ENCODE data around the gene DNAJC21.

DNA sequence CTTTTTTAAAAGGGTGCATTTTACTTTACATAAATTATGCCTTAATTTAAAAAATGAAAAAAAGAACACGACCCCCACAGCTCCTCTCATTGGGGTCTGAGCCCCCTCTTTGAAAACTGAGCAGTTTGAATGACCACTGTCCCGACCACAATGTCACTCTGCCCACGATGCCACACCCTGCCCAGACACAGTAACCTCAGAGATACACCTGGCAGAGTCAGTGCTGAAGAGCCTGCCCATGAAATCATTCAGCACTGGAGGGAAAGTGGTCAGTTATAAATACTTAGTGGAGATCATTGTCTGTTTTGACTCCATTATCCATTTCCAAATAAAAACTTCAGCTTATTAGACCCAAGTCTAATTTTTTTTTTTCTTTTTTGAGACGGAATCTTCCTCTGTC lies 49.3 kb downstream of the DNAJC21 start:
- TF ChIP-seq, protein P1, sequence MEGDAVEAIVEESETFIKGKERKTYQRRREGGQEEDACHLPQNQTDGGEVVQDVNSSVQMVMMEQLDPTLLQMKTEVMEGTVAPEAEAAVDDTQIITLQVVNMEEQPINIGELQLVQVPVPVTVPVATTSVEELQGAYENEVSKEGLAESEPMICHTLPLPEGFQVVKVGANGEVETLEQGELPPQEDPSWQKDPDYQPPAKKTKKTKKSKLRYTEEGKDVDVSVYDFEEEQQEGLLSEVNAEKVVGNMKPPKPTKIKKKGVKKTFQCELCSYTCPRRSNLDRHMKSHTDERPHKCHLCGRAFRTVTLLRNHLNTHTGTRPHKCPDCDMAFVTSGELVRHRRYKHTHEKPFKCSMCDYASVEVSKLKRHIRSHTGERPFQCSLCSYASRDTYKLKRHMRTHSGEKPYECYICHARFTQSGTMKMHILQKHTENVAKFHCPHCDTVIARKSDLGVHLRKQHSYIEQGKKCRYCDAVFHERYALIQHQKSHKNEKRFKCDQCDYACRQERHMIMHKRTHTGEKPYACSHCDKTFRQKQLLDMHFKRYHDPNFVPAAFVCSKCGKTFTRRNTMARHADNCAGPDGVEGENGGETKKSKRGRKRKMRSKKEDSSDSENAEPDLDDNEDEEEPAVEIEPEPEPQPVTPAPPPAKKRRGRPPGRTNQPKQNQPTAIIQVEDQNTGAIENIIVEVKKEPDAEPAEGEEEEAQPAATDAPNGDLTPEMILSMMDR (IDR thresholded peaks at IDR 0.05 in 2 of 3, conservative IDR thresholded peaks at IDR 0.05 in 1 of 3; ENCODE audit: insufficient read depth in 2 of 3, low read depth in 1 of 3, low read length in 3 of 3), result no peak
- no peak for TF ChIP-seq ZNF507 (tag; conservative IDR thresholded peaks at IDR 0.05)
- TF ChIP-seq, protein P2, sequence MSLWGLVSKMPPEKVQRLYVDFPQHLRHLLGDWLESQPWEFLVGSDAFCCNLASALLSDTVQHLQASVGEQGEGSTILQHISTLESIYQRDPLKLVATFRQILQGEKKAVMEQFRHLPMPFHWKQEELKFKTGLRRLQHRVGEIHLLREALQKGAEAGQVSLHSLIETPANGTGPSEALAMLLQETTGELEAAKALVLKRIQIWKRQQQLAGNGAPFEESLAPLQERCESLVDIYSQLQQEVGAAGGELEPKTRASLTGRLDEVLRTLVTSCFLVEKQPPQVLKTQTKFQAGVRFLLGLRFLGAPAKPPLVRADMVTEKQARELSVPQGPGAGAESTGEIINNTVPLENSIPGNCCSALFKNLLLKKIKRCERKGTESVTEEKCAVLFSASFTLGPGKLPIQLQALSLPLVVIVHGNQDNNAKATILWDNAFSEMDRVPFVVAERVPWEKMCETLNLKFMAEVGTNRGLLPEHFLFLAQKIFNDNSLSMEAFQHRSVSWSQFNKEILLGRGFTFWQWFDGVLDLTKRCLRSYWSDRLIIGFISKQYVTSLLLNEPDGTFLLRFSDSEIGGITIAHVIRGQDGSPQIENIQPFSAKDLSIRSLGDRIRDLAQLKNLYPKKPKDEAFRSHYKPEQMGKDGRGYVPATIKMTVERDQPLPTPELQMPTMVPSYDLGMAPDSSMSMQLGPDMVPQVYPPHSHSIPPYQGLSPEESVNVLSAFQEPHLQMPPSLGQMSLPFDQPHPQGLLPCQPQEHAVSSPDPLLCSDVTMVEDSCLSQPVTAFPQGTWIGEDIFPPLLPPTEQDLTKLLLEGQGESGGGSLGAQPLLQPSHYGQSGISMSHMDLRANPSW (CRISPR knock-in tag; IDR thresholded peaks at IDR 0.05), result no peak
- no peak for TF ChIP-seq ZNF589 (CRISPR knock-in tag; IDR thresholded peaks at IDR 0.05; ENCODE audit: low read depth)
- no peak for TF ChIP-seq TCF7L2 (IDR thresholded peaks at IDR 0.05; ENCODE audit: low read depth, low read length)
- no peak for TF ChIP-seq POLR2AphosphoS5 (IDR thresholded peaks at IDR 0.05; ENCODE audit: control insufficient read depth, insufficient read depth, low read depth, low read length)
- no peak for TF ChIP-seq EWSR1 (IDR thresholded peaks at IDR 0.05; ENCODE audit: borderline replicate concordance, low read depth, partially characterized antibody)
- no peak for TF ChIP-seq TAF1 (IDR thresholded peaks at IDR 0.05; ENCODE audit: control insufficient read depth, extremely low read depth, insufficient read depth, low read length, severe bottlenecking)
- no peak for TF ChIP-seq ZBTB7A (IDR thresholded peaks at IDR 0.05; ENCODE audit: borderline replicate concordance, control insufficient read depth, low read depth, low read length)
- TF ChIP-seq SRF (CRISPR knock-in tag; IDR thresholded peaks at IDR 0.05), result no peak
- TF ChIP-seq ILK (tag; IDR thresholded peaks at IDR 0.05; ENCODE audit: borderline replicate concordance, low read depth), result no peak
- TF ChIP-seq BRCA1 (IDR thresholded peaks at IDR 0.05), result no peak
- no peak for TF ChIP-seq BRCA1 (CRISPR knock-in tag; IDR thresholded peaks at IDR 0.05)
- no peak for TF ChIP-seq PTBP1 (IDR thresholded peaks at IDR 0.05; ENCODE audit: low read depth, low read length)
